GM19452 (cell line): ENCODE data around the gene THBS2.
"Not testable (repeated sequence)": the region's sequence is repeated elsewhere in the genome, so short reads cannot be mapped to it uniquely, and the experiment has no call there.

Source experiments
- ATAC-seq: cut with Tn5 transposase; IDR thresholded peaks from one replicate; pipeline ENCODE4 v1.9.1; 2021; ENCODE audit not compliant: unreplicated experiment

Gene THBS2

DNA sequence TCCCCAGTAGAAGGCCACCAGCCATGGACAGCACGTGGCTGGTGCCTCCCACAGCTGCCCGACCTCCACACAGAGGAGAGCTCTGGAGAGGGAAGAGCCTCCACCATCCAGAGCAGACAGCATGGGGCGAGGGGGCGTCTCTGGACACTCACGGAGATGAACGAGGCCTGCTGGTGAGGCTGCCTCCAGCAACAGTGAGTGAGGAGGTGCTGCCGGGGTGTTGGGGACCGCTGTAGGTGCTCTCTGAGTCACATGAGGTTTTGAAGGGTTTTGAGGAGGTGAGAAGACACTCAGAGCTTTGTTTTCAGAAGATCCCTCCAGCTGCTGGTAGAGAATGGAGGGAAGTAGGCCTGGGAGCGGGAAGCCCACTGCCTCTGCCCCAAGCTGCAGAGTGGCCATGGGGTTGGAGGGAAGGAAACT lies 65.6 kb downstream of the THBS2 start:
- no peak for ATAC-seq

DNA sequence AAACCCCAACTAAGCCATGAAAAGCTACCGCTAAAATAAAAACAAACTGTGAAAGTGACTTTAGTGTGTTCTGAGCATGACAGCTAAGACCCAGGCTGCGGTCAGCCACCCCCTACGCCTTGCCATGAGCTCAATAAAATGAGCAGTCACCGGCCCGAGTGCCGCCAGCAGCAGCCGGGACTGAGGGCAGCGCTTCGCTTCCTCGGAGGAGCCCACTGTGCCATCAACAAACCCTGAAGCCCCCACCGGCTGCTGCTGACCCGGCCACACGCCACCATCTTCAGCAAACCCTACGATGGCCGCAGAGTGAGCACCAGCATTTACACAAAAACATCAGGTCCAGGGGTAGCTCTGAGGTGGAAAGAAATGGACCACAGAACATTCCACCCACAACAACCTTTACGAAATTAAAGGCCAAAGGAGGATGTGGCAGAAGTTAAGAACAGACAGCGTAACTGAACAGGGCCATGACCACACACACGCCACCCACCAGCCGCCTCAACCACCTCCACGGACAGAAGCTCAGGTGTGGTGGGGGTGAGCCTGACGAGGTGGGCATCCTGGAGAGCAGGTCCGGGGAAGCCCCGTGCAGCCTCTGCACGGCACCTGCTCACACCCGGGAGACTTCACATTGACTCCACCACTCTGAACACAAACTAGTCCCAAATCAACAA lies 67.0 kb downstream of the THBS2 start:
- ATAC-seq, result no peak

DNA sequence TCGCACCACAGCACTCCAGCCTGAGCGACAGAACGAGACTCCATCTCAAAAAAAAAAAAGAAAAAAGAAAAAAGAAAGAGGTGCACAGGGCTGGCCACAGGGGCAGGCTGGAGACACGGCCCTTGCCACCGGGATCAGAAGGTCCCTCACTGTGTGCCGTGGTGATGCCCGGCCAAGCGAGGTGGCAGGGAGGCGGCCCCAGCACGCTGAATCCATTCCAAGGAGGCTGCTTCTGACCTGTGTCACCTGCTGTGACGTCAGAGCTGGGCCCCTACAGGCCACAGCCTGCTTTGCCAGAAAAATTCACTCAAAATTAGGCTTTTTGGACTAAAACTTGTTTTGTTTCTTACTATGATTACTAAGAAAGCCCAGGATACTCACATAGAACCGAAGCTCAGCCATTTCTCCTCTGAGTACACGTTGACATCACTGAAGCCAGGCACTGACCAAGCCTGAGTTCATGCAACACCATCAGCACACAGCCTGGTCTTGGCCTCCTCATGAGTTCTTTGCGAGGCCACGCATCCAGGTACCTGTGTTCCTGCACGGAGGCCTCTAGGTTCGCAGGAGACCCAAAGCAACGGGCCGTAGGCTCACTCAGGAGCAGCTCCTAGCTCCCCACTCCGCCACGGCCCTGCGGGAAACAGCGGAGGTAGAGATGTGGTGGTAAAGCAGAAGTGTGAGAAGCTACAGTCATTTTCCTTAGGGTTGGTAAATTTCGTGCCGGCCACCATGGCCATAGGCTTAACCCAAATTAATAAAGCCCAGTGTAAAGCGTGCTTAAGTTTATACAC lies 67.8 kb downstream of the THBS2 start:
- no peak for ATAC-seq

GRCh38 chr6:169185011-169185521 lies 68.6 kb downstream of the THBS2 start:
- ATAC-seq, result no peak

DNA sequence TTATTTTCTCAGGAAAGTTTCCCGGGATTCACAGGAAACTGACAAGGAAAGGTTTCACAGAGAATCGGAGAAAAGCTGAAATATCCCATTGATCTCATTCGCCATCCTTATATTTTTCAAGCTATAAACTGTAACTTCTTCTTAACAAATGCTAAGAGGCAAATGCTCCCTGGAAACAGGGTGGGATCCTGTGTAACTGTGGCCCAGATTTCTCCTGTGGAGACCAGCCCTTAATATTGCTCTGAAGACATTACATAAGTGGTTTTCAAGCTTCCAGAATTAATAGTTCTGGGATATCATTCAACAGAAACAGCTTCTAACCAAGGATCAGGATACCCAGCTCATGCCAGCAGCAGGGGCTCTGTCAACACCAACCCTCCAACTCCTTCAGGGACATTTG lies 69.2 kb downstream of the THBS2 start:
- no peak for ATAC-seq

DNA sequence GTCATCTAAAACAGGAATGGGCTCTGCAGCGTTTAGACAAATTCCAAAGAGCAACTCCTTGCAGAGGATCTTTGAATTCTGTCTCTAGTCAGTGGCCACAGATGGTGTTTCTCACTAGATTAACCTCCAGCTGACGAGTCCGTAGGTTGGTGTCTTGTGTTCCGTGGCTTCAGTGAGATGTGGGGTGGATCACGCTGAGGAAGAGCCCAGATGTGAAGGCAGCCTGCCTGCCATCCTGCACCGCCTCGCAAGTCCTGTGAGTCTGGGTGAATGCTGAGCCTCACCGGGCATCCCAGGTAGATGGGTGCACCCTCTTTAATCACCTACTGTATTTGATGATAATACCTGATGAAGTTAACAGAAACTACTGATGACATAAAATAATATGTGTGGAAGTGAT lies 70.4 kb downstream of the THBS2 start:
- no peak for ATAC-seq

- ATAC-seq, result not testable (repeated sequence)
Measured at GRCh38 chr6:169179831-169180230, 73.8 kb downstream of the THBS2 start.

DNA sequence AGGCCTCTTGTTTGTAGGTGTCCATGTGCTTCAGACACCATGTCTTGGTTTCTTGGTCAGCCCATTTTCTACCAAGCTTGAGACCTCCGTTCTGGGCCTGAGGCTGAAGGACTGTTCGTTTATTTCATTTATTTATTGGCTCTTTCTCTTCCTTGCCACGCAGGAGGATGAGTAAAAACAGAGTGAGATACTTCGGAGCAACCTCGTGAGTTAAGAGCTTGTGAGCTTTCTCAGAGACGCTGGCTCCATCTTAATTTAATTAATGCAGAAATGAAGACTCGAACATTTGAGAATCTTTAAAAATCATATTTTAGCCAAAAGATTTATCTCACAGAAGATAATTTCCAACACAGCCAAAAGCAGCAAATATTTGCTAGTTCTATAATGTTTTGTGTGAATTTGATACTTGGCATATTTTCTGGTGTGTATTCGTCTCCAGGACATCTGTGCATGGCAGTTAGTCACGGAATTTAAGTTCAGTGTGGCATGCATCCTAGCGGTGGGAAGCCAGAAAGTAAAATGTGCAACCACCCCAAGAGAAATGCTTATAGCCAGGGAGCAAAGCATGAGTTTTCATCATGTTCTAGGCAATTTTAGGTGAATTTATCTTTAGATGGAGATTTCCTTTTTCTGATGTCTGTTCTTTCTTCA lies 76.0 kb downstream of the THBS2 start:
- ATAC-seq, result no peak

DNA sequence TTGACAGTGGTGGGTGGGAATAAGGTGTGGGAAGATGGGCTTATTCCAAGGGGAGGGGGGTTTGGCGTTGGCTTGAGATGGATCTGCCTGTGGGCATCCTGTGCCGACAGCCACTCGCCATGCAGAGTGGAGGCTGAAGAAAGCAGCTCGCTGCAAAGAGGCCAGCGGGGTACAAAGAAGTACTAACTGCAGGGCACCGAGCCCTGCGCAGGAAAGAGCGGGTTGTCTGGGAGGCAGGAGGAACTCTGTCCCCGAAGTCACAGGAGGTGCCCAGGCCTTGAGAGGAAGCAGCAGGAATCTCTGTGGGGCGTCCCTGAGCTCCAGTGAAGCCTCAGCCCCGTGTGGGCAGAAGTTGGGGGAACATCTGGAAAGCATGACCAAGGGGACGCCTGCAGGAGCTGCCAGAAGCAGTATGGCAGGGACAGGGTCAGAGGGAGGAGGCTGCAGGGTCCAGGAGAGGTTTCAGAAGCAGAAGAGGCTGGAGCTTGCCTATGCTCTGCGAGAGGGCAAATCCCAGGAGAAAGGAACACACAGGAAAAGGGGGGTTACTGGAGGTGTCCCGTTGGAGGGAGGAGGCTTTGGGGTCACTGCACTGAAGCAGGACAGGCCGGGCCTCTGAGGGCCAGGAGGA lies 77.2 kb downstream of the THBS2 start:
- ATAC-seq, result no peak

- ATAC-seq, result no peak
Measured at GRCh38 chr6:169175360-169175887, 78.2 kb downstream of the THBS2 start.

DNA sequence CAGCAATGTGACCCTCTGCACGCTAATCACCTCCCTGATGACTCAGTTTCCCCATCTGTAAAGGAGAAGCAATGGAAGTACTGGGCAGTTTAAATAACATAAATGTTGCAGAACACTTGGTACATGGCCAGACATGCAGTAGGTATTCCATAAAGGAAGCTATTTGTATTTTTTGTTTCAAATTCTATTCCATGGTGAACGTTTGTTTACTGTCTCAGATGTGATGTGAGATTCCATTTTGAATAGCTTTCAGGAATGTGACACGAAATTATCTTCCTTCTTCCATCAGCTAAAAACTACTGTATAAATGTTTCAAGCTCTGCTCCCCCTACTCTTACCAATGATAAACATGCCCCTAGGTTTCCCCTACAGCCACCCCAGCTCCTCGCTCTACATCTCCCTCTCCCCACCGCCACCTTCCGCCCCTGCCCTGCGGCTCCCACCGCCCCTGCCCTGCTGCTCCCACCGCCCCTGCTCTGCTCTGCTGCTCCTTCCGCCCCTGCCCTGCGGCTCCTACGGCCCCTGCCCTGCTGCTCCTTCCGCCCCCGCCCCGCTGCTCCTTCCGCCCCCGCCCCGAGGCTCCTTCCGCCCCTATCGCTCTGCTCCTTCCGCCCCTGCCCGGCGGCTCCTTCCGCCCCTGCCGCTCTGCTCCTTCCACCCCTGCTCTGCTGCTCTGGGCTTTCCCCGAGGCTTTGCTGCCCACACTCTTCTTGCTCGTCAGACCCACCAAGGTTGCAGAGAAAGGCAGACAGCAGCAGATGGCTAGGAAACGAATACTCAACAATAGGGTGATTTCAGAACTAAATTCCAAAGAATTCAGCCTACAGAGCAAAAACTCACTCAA lies 78.9 kb downstream of the THBS2 start:
- ATAC-seq, result no peak

GRCh38 chr6:169173532-169174268 lies 79.9 kb downstream of the THBS2 start:
- no peak for ATAC-seq

DNA sequence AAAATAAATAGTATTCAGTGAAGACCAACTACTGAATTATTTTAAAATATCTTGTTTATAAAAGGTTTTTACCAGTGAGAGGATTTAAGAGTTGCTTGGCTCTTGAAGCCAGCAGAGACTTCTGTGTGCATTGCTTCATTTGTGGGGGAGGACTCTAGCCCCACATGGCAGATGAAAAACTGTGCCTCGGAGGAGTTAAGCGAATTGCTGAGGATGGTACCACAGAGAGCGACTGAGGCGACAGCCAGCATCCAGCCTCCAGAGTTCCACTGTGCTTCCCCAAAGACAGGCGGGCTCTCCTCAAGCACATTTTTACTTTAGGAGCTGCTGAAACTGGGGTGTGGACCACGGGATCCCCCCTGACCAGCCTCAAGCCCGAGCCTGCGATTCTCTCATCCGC lies 80.7 kb downstream of the THBS2 start:
- no peak for ATAC-seq

GRCh38 chr6:169172456-169172855 lies 81.2 kb downstream of the THBS2 start:
- ATAC-seq, result no peak

GRCh38 chr6:169171951-169172350 lies 81.7 kb downstream of the THBS2 start:
- ATAC-seq, result no peak

- no peak for ATAC-seq
Measured at GRCh38 chr6:169171016-169171415, 82.6 kb downstream of the THBS2 start.

- ATAC-seq, result no peak
Measured at GRCh38 chr6:169170583-169170955, 83.1 kb downstream of the THBS2 start.

DNA sequence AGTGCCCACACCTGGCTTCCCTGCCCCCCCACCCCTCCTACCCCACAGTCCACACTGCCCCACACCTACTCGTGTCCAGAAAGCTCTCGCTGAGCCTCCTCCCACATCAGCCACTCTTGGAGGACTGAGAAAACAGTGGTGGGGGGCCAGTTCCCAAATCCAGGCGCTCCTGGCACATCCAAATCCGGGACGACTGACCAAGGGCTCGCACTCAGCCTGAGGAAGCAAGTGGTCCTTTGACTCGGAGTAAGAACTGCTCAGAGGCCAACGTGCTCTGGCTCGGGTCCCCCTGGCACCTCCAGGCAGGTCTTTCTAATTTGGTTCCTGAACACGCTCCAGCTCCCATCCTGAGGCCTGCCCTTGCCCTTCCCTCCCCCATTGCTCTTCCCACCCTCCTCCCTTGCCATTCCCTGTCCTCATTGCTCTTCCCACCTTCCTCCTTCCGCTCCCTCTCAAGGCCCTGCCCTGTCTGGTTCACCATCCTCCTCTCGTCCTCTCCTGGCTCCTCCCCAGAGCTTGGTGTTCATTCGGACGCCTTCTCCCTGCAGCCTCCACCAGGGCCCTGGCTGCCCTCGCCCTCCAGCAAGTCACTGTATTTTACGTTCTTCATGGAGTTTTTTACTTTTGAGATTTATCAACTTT lies 83.6 kb downstream of the THBS2 start:
- ATAC-seq, result no peak

DNA sequence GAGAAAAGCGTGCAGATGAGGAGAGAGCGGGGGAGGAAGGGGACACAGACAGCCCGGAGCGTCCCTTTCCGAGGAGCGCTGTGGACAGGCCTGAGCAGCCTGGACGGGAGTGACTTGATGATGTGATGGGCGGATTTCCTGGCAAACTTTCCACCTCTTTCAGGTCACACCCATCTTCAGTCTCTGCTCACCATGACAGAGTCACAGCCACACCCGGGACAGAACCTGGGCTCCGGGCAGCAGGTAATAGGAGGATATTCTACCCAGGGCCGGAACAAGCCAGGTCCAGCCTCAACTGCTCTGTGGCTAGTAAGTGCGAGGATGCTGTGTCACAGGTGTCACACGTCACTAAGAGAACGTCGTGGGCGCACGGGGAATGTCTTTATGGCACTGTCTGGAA lies 84.3 kb downstream of the THBS2 start:
- no peak for ATAC-seq
